Osteocyte (in vitro differentiated cells): Measurements from ENCODE around the gene NUDT17. TPM values are rescaled to one million over a fixed set of nuclear protein-coding genes. Genes with fewer than 3 reads are reported as not detected.
A peak's percentile ranks its signal among the peaks of the same experiment; 100 is the strongest.

Experiments
- DNase-seq: peaks from one replicate; pipeline ENCODE4 v3.0.0; 2021; ENCODE audit warnings: mixed read lengths; ENCODE audit not compliant: unreplicated experiment; ENCODE audit errors: extremely low spot score
- H3K27ac Mint-ChIP-seq: one replicate; pipeline ENCODE4 v1.8.0; 2021; ENCODE audit warnings: mild to moderate bottlenecking, mixed read lengths; ENCODE audit not compliant: unreplicated experiment
- H3K27me3 Mint-ChIP-seq: one replicate; pipeline ENCODE4 v1.8.0; 2021; ENCODE audit warnings: mixed read lengths; ENCODE audit not compliant: unreplicated experiment
- H3K36me3 Mint-ChIP-seq: one replicate; pipeline ENCODE4 v1.8.0; 2021; ENCODE audit warnings: mixed read lengths; ENCODE audit not compliant: unreplicated experiment
- H3K4me1 Mint-ChIP-seq: one replicate; pipeline ENCODE4 v1.8.0; 2021; ENCODE audit warnings: mixed read lengths; ENCODE audit not compliant: unreplicated experiment
- H3K4me3 Mint-ChIP-seq: one replicate; pipeline ENCODE4 v1.8.0; 2021; ENCODE audit warnings: mild to moderate bottlenecking, moderate library complexity, mixed read lengths; ENCODE audit not compliant: unreplicated experiment
- H3K9me3 Mint-ChIP-seq: one replicate; pipeline ENCODE4 v1.8.0; 2021; ENCODE audit warnings: mixed read lengths; ENCODE audit not compliant: unreplicated experiment
- long read RNA-seq: library from polyadenylated mRNA; unstranded; transcript quantifications from one replicate; pipeline ENCODE4 v2.0.0, GENCODE V29; 2021
- total RNA-seq: library from RNA; stranded (reverse); gene quantifications from 2 replicates; pipeline ENCODE4 v1.2.1, GENCODE V29; 2021
- TF ChIP-seq, protein P1 (sequence below): fragments of 200-600 bp; sonication (generic); IDR thresholded peaks from 2 replicates; pipeline ENCODE4 v1.5.0; 2021; ENCODE audit warnings: antibody characterized with exemption, mild to moderate bottlenecking, moderate library complexity

The NUDT17 gene
- 2.4 and 4.3 TPM in 2 replicates for total RNA-seq
- long read RNA-seq, partial matches to known transcripts, result 0 of 9 reads
- long read RNA-seq, other reads (novel, unspliced or antisense), result 7 of 9 reads

DNA sequence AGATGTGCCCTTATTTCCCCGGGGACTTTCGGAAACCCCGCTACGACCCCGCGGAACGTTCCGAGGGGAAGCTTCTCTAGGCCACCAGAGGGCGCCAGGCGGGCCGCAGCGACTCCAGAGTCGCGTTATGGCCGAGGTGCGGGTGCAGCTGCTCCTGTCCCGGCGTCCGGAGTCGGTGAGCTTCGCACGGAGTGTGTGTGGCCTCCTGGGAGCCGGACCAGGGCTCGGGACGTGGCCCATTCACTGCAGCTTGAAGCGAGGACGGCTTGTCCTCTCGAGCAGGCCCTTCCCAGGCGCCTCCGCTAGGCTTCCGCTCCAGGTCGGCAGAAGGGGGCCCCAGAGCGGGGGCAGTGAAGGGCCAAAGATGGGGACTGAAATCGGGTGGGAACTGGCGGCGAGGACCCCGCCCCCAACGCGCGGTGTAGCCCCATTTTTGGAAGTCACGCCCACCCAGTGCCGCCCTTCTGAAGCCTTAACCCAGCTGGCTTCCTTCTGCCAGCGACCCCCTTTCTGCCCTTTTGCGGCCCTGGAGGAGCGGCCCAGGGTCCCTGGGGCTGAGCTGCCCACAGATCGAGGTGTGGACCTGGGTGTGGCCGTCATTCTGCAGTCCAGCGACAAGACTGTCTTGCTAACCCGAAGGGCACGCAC, at the start of gene NUDT17:
Gene NUDT17, plus strand, starts transcription at position 117 of the 648 bp plus-strand sequence. Its CDS starts 11 bp downstream, at position 128.
- Mint-ChIP-seq H3K27me3 (no peaks in the 10 kb centered on the region), H3K4me3 (no peak within 1 kb of the TSS), H3K4me1 (peaks cover 16% of the 10 kb centered on the region), H3K36me3 (peaks cover 27% of the 10 kb centered on the region), H3K9me3 (no peaks in the 10 kb centered on the region), H3K27ac (no peak within 1 kb of the TSS)
- TF ChIP-seq, protein P1, sequence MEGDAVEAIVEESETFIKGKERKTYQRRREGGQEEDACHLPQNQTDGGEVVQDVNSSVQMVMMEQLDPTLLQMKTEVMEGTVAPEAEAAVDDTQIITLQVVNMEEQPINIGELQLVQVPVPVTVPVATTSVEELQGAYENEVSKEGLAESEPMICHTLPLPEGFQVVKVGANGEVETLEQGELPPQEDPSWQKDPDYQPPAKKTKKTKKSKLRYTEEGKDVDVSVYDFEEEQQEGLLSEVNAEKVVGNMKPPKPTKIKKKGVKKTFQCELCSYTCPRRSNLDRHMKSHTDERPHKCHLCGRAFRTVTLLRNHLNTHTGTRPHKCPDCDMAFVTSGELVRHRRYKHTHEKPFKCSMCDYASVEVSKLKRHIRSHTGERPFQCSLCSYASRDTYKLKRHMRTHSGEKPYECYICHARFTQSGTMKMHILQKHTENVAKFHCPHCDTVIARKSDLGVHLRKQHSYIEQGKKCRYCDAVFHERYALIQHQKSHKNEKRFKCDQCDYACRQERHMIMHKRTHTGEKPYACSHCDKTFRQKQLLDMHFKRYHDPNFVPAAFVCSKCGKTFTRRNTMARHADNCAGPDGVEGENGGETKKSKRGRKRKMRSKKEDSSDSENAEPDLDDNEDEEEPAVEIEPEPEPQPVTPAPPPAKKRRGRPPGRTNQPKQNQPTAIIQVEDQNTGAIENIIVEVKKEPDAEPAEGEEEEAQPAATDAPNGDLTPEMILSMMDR, result peak; percentile 97
- DNase-seq, result peak; percentile 93

DNA sequence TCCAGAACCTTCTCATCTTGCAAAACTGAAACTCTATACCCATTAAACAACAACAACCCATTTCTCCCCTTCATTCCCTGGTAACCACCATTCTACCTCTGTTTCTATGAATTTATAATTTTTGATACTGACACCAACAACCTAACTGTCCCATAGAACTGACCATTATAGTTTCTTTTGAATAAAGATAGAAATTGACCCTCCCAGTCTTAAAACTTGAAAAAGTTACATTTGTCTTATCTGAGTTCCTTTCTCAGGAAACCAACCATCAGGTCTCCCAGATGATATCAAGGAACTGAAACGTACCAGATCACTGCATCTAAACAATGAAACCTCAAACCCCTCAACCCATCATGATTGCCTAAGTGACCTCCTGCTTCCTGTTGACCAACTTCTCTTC, 48.7 kb upstream of the NUDT17 start:
- no peak for DNase-seq
- Mint-ChIP-seq H3K27me3 (no peaks in the 10 kb centered on the region), H3K36me3 (peaks cover 34% of the 10 kb centered on the region), H3K4me1 (peaks cover 7% of the 10 kb centered on the region), H3K9me3 (peaks cover 24% of the 10 kb centered on the region), H3K27ac (no peak overlapping the region), H3K4me3 (no peak overlapping the region)
- TF ChIP-seq, protein P1, result no peak

- peaks cover 24% of the 10 kb centered on the region for H3K9me3 Mint-ChIP-seq
- peaks cover 26% of the 10 kb centered on the region for H3K4me1 Mint-ChIP-seq
- H3K4me3 Mint-ChIP-seq, result no peak overlapping the region
- DNase-seq, result no peak
- TF ChIP-seq, protein P1, result no peak
- no peak overlapping the region for H3K27ac Mint-ChIP-seq
- peaks cover 25% of the 10 kb centered on the region for H3K36me3 Mint-ChIP-seq
- no peaks in the 10 kb centered on the region for H3K27me3 Mint-ChIP-seq
These were observed 45.6 kb upstream of the NUDT17 start for GRCh38 chr1:145799806-145800205.

DNA sequence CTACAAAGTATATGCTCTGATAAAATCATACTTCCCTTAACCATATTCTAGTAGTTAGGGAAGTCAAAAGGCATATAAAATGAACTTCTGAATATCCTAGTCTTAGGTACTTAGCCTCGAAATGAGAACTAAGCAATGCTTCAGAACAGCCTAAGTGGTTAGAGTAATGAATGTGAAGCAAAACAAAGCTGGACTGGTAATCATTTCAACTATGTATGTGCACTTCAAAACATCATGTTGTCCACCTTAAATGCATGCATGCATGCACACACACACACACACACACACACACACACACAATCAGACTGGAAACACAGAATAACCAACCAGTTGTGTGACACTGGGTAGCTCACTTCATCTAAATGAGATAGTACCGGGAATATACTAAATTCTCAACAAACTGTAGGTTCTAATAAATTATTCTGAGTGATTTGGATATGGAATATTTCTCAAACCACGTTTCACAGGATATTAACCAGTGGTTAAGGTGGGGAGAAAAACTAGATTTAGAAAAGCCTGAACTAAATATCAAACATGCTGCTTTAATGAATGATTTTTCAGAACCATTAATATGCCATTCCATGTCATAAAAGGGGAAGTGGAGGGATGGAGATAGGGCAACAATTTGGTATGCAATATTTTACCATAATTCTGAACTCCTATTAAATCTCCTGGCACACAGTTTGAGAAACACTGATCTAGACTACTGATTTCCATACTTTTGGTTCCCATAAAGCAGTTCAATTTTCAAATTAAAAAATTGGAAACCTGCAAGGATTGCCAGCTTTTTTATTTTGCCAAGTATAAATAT, 41.0 kb upstream of the NUDT17 start:
- no peak for DNase-seq
- Mint-ChIP-seq H3K4me3 (no peak overlapping the region), H3K4me1 (peaks cover 36% of the 10 kb centered on the region), H3K27ac (no peak overlapping the region), H3K9me3 (no peaks in the 10 kb centered on the region), H3K27me3 (no peaks in the 10 kb centered on the region), H3K36me3 (no peaks in the 10 kb centered on the region)
- TF ChIP-seq, protein P1, result no peak

DNA sequence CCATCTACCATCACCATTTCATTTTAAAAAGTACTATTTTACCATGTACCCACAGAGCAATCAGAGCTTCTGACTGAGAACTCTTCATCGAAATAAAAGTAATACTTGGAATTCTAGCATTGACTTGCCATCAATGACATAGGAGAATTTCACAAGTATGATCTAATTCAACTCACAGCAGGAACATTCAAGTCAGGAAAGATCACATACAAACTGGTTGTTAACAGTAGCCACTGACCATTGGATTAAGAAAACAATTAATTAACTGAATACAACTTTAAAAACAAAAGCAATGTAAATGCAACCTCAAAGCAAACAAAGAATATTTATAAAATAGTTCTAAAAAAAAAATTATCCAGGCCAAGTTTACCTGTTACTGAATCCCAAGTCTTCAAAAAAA, 40.4 kb upstream of the NUDT17 start:
- no peak for DNase-seq
- Mint-ChIP-seq H3K36me3 (no peaks in the 10 kb centered on the region), H3K27ac (peak overlapping the region; percentile 60), H3K27me3 (no peaks in the 10 kb centered on the region), H3K9me3 (no peaks in the 10 kb centered on the region), H3K4me1 (peaks cover 34% of the 10 kb centered on the region), H3K4me3 (no peak overlapping the region)
- TF ChIP-seq, protein P1, result no peak
